ENCODE results near the gene CPLX3. TPM values are rescaled to one million over a fixed set of nuclear protein-coding genes. Genes with fewer than 3 reads are reported as not detected.

The CPLX3 gene
- total RNA-seq, 4 donors from 2014 or later: not detected

- in situ Hi-C loops (cut with MboI; ENCODE audit: low pct_ligation_motif_present in 1 of 4, low pct_unique_long_range_greater_than_20kb in 1 of 4, low sequenced_read_pairs in 3 of 4): no loop called here
- no peaks in the 10 kb centered on the region for H3K27me3 ChIP-seq
- H3K9me3 ChIP-seq: no peaks in the 10 kb centered on the region
- no peaks in the 10 kb centered on the region for H3K36me3 ChIP-seq
- no peak for TF ChIP-seq CTCF (IDR thresholded peaks at IDR 0.05)
- TF ChIP-seq POLR2AphosphoS5 (IDR thresholded peaks at IDR 0.05): no peak
- no peak for TF ChIP-seq POLR2A (IDR thresholded peaks at IDR 0.05)
- TF ChIP-seq EP300 (IDR thresholded peaks at IDR 0.05; ENCODE audit: low read depth): no peak
- no peak overlapping the region for H3K4me3 ChIP-seq
- DNase-seq: peak; percentile 82
- intact Hi-C loops (cut with DNase I; ENCODE audit: low total_unique reads): no loop called here
- peaks cover 20 to 51% (median 43%) of the 10 kb centered on the region in 4 donors for H3K4me1 ChIP-seq
- 54 to 56% methylated on average over 5 to 10 of the region's 10 CpGs for WGBS, 2 donors (ENCODE audit: low coverage in 1 of 2)
- H3K27ac ChIP-seq: peak overlapping the region; percentile 30 to 74 (median 49)
These were observed 11.1 kb upstream of the CPLX3 start for GRCh38 chr15:74815121-74815934.

GRCh38 chr15:74815961-74816360 is 10.5 kb upstream of the CPLX3 start:
- no peaks in the 10 kb centered on the region for H3K36me3 ChIP-seq
- no peaks in the 10 kb centered on the region for H3K27me3 ChIP-seq
- H3K4me3 ChIP-seq: no peak overlapping the region
- TF ChIP-seq POLR2AphosphoS5 (IDR thresholded peaks at IDR 0.05): no peak
- no peak for TF ChIP-seq POLR2A (IDR thresholded peaks at IDR 0.05)
- TF ChIP-seq CTCF (IDR thresholded peaks at IDR 0.05): no peak
- TF ChIP-seq EP300 (IDR thresholded peaks at IDR 0.05; ENCODE audit: low read depth): no peak
- H3K4me1 ChIP-seq: peaks cover 20 to 51% (median 43%) of the 10 kb centered on the region in 4 donors
- intact Hi-C loops (cut with DNase I; ENCODE audit: low total_unique reads) (no loop called here), in situ Hi-C loops (cut with MboI; ENCODE audit: low pct_ligation_motif_present in 1 of 4, low pct_unique_long_range_greater_than_20kb in 1 of 4, low sequenced_read_pairs in 3 of 4) (no loop called here)
- DNase-seq: no peak
- H3K9me3 ChIP-seq: no peaks in the 10 kb centered on the region
- H3K27ac ChIP-seq: peak overlapping the region; percentile 13 to 75 (median 70)
- WGBS, 2 donors (ENCODE audit: low coverage in 1 of 2): 85% methylated on average over 15 of the region's 15 CpGs; no CpG with 5 or more reads in 1 of the 2 donors

GRCh38 chr15:74816624-74817369 is 9.6 kb upstream of the CPLX3 start:
- Histone ChIP-seq H3K27ac (peak overlapping the region; percentile 67 to 75 (median 73)), H3K27me3 (no peaks in the 10 kb centered on the region), H3K4me1 (peaks cover 20 to 51% (median 43%) of the 10 kb centered on the region in 4 donors), H3K4me3 (no peak overlapping the region), H3K36me3 (no peaks in the 10 kb centered on the region), H3K9me3 (no peaks in the 10 kb centered on the region)
- intact Hi-C loops (cut with DNase I; ENCODE audit: low total_unique reads): no loop called here
- in situ Hi-C loops (cut with MboI; ENCODE audit: low pct_ligation_motif_present in 1 of 4, low pct_unique_long_range_greater_than_20kb in 1 of 4, low sequenced_read_pairs in 3 of 4): no loop called here
- DNase-seq: peak; percentile 54
- 19 to 46% methylated on average over 3 to 19 of the region's 19 CpGs for WGBS, 2 donors (ENCODE audit: low coverage in 1 of 2)
- TF ChIP-seq POLR2AphosphoS5 (IDR thresholded peaks at IDR 0.05): peak in 2 of 3 donors; percentile 4 to 8
- TF ChIP-seq CTCF (IDR thresholded peaks at IDR 0.05): no peak

- H3K27me3 ChIP-seq: no peaks in the 10 kb centered on the region
- in situ Hi-C loops (cut with MboI; ENCODE audit: low pct_ligation_motif_present in 1 of 4, low pct_unique_long_range_greater_than_20kb in 1 of 4, low sequenced_read_pairs in 3 of 4): no loop called here
- no peak overlapping the region for H3K4me3 ChIP-seq
- H3K9me3 ChIP-seq: no peaks in the 10 kb centered on the region
- peak; percentile 21 for TF ChIP-seq POLR2A (IDR thresholded peaks at IDR 0.05)
- no peak for TF ChIP-seq EP300 (IDR thresholded peaks at IDR 0.05; ENCODE audit: low read depth)
- peak; percentile 12 to 59 (median 31) for TF ChIP-seq CTCF (IDR thresholded peaks at IDR 0.05)
- TF ChIP-seq POLR2AphosphoS5 (IDR thresholded peaks at IDR 0.05): peak in 1 of 3 donors; percentile 19
- intact Hi-C loops (cut with DNase I; ENCODE audit: low total_unique reads): no loop called here
- no peaks in the 10 kb centered on the region for H3K36me3 ChIP-seq
- 0 to 30% methylated on average over 1 to 9 of the region's 9 CpGs for WGBS, 2 donors (ENCODE audit: low coverage in 1 of 2)
- peaks cover 20 to 51% (median 43%) of the 10 kb centered on the region in 4 donors for H3K4me1 ChIP-seq
- H3K27ac ChIP-seq: peak overlapping the region; percentile 67 to 75 (median 73)
- peak; percentile 66 for DNase-seq
These were observed 9.1 kb upstream of the CPLX3 start for GRCh38 chr15:74817370-74817737.
